K562 (cell line): ENCODE measurements around the gene GPR142. TPM values are rescaled to one million over a fixed set of nuclear protein-coding genes. Genes with fewer than 3 reads are reported as not detected.

ENCODE experiments used
- CTCF ChIP-seq, 3 experiments: IDR thresholded peaks in 2 of 3; conservative IDR thresholded peaks in 1 of 3; 2 replicates each; pipeline ENCODE4 v1.5.1; 2011 to 2012; ENCODE audit warnings: low read length in 3 of 3, mild to moderate bottlenecking in 3 of 3, control low read depth in 2 of 3, improper control_type of control experiment in 1 of 3, inconsistent platforms in 1 of 3, low read depth in 1 of 3, mixed read lengths in 1 of 3, moderate library complexity in 1 of 3; ENCODE audit not compliant: insufficient read depth in 2 of 3
- HIVEP1 ChIP-seq: fragments of 250-450 bp; sonication (Bioruptor Pico); IDR thresholded peaks from 2 replicates; pipeline ENCODE4 v1.4.0; 2020; ENCODE audit warnings: mild to moderate bottlenecking
- SMARCA4 ChIP-seq: fragments of 450-650 bp; IDR thresholded peaks from 2 replicates; pipeline ENCODE4 v1.6.1; 2016
- TSHZ1 ChIP-seq: fragments of 250-450 bp; sonication (Bioruptor Pico); IDR thresholded peaks from 2 replicates; pipeline ENCODE4 v1.4.0; 2020; ENCODE audit warnings: mild to moderate bottlenecking, moderate library complexity
- ZBTB1 ChIP-seq: sonication (generic); formaldehyde crosslinking; IDR thresholded peaks from 2 replicates; pipeline ENCODE4 v1.8.1; 2023; ENCODE audit warnings: missing genetic modification reagents, low read depth, mild to moderate bottlenecking, borderline replicate concordance
- ZC3H11A ChIP-seq: IDR thresholded peaks from 2 replicates; pipeline ENCODE4 v1.6.1; 2012; ENCODE audit warnings: low read depth, low read length, improper control_type of control experiment
- ZEB2 ChIP-seq: fragments of 450-650 bp; IDR thresholded peaks from 2 replicates; pipeline ENCODE4 v1.6.1; 2016
- polyA plus RNA-seq, 8 experiments: library from polyadenylated mRNA; depleted of rRNA in 4 of 8; stranded (reverse) in 5 of 8; unstranded in 3 of 8; fragments of >200 nt; fragmentation: Nextera tagmentation in 2 of 8; fragmentation: Illumina TruSeq in 1 of 8; extraction: Ambion mirVana in 2 of 8; extraction: Trizol in 1 of 8; gene quantifications; 2 replicates each; pipeline versions ENCODE4 v1.2.1 to v1.2.3, GENCODE V29; 2011 to 2014; ENCODE audit warnings: inconsistent platforms in 1 of 8, missing spikeins in 1 of 8
- total RNA-seq, 7 experiments: library from RNA; depleted of rRNA in 6 of 7; stranded (reverse); fragments of >200 nt in 6 of 7; fragmentation: Illumina TruSeq in 2 of 7; extraction: Trizol in 2 of 7; gene quantifications; 2 replicates each; pipeline versions ENCODE4 v1.2.1 to v1.2.3, GENCODE V29; 2011 to 2021; ENCODE audit warnings: low replicate concordance in 1 of 7
- TF ChIP-seq, protein P1 (sequence below): fragments of 450-650 bp; IDR thresholded peaks from one replicate; pipeline ENCODE4 v1.6.1; 2018; ENCODE audit warnings: mild to moderate bottlenecking, moderate library complexity; ENCODE audit not compliant: partially characterized antibody
- TF ChIP-seq, protein P2 (sequence below): fragments of 200-800 bp; sonication (Bioruptor generic); IDR thresholded peaks from 2 replicates; pipeline ENCODE4 v1.6.1; 2017; ENCODE audit warnings: missing genetic modification characterization, missing compliant biosample characterization

Gene GPR142
- total and polyA plus RNA-seq, 9 of the 15 experiments (the other 6 are each of a cell fraction or from before 2014, with no cell fraction given): not detected

GRCh38 chr17:74380086-74380958 lies 13.0 kb downstream of the GPR142 start (continued):
- no peak for TF ChIP-seq TSHZ1 (CRISPR knock-in tag)
- no peak for TF ChIP-seq SMARCA4
- TF ChIP-seq, protein P1, sequence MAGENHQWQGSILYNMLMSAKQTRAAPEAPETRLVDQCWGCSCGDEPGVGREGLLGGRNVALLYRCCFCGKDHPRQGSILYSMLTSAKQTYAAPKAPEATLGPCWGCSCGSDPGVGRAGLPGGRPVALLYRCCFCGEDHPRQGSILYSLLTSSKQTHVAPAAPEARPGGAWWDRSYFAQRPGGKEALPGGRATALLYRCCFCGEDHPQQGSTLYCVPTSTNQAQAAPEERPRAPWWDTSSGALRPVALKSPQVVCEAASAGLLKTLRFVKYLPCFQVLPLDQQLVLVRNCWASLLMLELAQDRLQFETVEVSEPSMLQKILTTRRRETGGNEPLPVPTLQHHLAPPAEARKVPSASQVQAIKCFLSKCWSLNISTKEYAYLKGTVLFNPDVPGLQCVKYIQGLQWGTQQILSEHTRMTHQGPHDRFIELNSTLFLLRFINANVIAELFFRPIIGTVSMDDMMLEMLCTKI: no peak
- no peak for TF ChIP-seq ZC3H11A
- TF ChIP-seq ZEB2: no peak
- no peak for TF ChIP-seq HIVEP1
- TF ChIP-seq, protein P2, sequence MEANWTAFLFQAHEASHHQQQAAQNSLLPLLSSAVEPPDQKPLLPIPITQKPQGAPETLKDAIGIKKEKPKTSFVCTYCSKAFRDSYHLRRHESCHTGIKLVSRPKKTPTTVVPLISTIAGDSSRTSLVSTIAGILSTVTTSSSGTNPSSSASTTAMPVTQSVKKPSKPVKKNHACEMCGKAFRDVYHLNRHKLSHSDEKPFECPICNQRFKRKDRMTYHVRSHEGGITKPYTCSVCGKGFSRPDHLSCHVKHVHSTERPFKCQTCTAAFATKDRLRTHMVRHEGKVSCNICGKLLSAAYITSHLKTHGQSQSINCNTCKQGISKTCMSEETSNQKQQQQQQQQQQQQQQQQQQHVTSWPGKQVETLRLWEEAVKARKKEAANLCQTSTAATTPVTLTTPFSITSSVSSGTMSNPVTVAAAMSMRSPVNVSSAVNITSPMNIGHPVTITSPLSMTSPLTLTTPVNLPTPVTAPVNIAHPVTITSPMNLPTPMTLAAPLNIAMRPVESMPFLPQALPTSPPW: peak; percentile 4; the same call in 1 of the 2 replicates
- no peak for TF ChIP-seq ZBTB1
- TF ChIP-seq CTCF (IDR thresholded peaks at IDR 0.05 in 2 of 3, conservative IDR thresholded peaks at IDR 0.05 in 1 of 3; ENCODE audit: insufficient read depth in 2 of 3, low read depth in 1 of 3, low read length in 3 of 3): peak in 2 of 3 experiments; percentile 26 to 31; a peak in 2 of 6 replicates
